ENCODE results near the gene CREB5. TPM values are rescaled to one million over a fixed set of nuclear protein-coding genes. Genes with fewer than 3 reads are reported as not detected.

Gene CREB5
- total and polyA plus RNA-seq, 2 of the 8 experiments (the other 6 are each of a cell fraction or from before 2014, with no cell fraction given): 2.4 to 2.7 TPM

- Histone ChIP-seq H3K14ac (ENCODE audit: insufficient read length) (no peak overlapping the region), H2BK120ac (replicated peaks; ENCODE audit: low read depth, low read length) (no peak overlapping the region), H4K20me1 (replicated peaks in 1 of 2; ENCODE audit: control insufficient read depth in 1 of 2, insufficient read depth in 2 of 2, low read length in 2 of 2) (no peaks in the 10 kb centered on the region), H3K27me3 (replicated peaks in 1 of 4; ENCODE audit: control insufficient read depth in 3 of 4, extremely low read depth in 1 of 4, insufficient read depth in 3 of 4, low read length in 3 of 4) (no peaks in the 10 kb centered on the region), H3K4me3 (ENCODE audit: extremely low read depth in 1 of 4, insufficient read depth in 2 of 4, low read depth in 3 of 4, low read length in 4 of 4) (no peak overlapping the region), H3K9ac (replicated peaks in 1 of 4; ENCODE audit: extremely low read depth in 1 of 4, low read depth in 3 of 4, low read length in 3 of 4) (no peak overlapping the region), H4K91ac (replicated peaks; ENCODE audit: insufficient read length, low read length) (no peak overlapping the region), H3K4me2 (ENCODE audit: insufficient read depth in 1 of 2, low read depth in 2 of 2, low read length in 2 of 2) (no peak overlapping the region), H3K4ac (replicated peaks; ENCODE audit: insufficient read length, low read depth, low read length) (no peak overlapping the region), H3K79me2 (ENCODE audit: control insufficient read depth in 1 of 2, insufficient read depth in 2 of 2, low read length in 2 of 2) (no peaks in the 10 kb centered on the region), H2BK12ac (ENCODE audit: low read depth, low read length) (no peak overlapping the region), H3K4me1 (replicated peaks in 1 of 4; ENCODE audit: control insufficient read depth in 3 of 4, insufficient read depth in 4 of 4, low read length in 3 of 4) (no peaks in the 10 kb centered on the region), H2BK5ac (ENCODE audit: low read depth, low read length) (no peak overlapping the region), H3K79me1 (ENCODE audit: low read depth, low read length) (no peaks in the 10 kb centered on the region), H3K36me3 (ENCODE audit: control insufficient read depth in 2 of 4, insufficient read depth in 4 of 4, low read length in 3 of 4) (no peaks in the 10 kb centered on the region), H2BK20ac (ENCODE audit: low read length) (no peak overlapping the region), H2AFZ (ENCODE audit: low read length) (no peak overlapping the region), H3K23ac (ENCODE audit: insufficient read length) (no peak overlapping the region), H3K27ac (ENCODE audit: low read depth, low read length) (no peak overlapping the region), H3K23me2 (ENCODE audit: low read depth, low read length) (no peaks in the 10 kb centered on the region), H3K9me3 (ENCODE audit: insufficient read depth in 2 of 2, low read depth in 1 of 2, low read length in 1 of 2) (no peaks in the 10 kb centered on the region), H3K56ac (replicated peaks; ENCODE audit: insufficient read length, low read depth, low read length) (no peak overlapping the region), H2BK15ac (ENCODE audit: low read length) (no peak overlapping the region), H3K18ac (ENCODE audit: extremely low read depth, low read length) (no peak overlapping the region), H2AK5ac (ENCODE audit: low read depth, low read length) (no peak overlapping the region), H4K5ac (ENCODE audit: insufficient read length, low read depth, low read length) (no peak overlapping the region), H4K8ac (ENCODE audit: extremely low read depth, insufficient read depth, low read length) (no peak overlapping the region)
- ChIA-PET POLR2A (ENCODE audit: partially characterized antibody) (no interaction called here), CTCF (ENCODE audit: partially characterized antibody) (interaction anchor here (0.6 to 1.1 kb wide), 3 partner anchors 14 to 1203 kb away, joined by 3 to 4 read pairs (median 3); no protein-coding TSS in a partner anchor)
- no peak for FAIRE-seq
- WGBS, 2 experiments (ENCODE audit: extremely low coverage in 1 of 2, insufficient coverage in 1 of 2, insufficient read length in 1 of 2, insufficient replicate concordance in 2 of 2, low coverage in 1 of 2, low lambda C conversion rate in 2 of 2, missing lambda C conversion rate in 1 of 2): 87% methylated on average over 3 of the region's 3 CpGs; no CpG with 5 or more reads in 1 of the 2 experiments
- DNase-seq (ENCODE audit: low read depth in 1 of 2, low spot score in 2 of 2): no peak
- no peak for TF ChIP-seq SUZ12 (IDR thresholded peaks at IDR 0.05; ENCODE audit: low read length)
- no peak for TF ChIP-seq PHF8 (conservative IDR thresholded peaks at IDR 0.05; ENCODE audit: low read depth, low read length)
- no peak for TF ChIP-seq BACH1 (IDR thresholded peaks at IDR 0.05; ENCODE audit: low read length)
- no peak for TF ChIP-seq HDAC6 (IDR thresholded peaks at IDR 0.05; ENCODE audit: low read depth, low read length)
- TF ChIP-seq TCF12 (IDR thresholded peaks at IDR 0.05; ENCODE audit: low read depth, low read length): no peak
- TF ChIP-seq CHD2 (IDR thresholded peaks at IDR 0.05; ENCODE audit: low read length): no peak
- no peak for TF ChIP-seq SRF (IDR thresholded peaks at IDR 0.05; ENCODE audit: low read depth, low read length)
- TF ChIP-seq RXRA (IDR thresholded peaks at IDR 0.05; ENCODE audit: insufficient read depth, low read depth, low read length): no peak
- no peak for TF ChIP-seq TAF7 (optimal IDR thresholded peaks at IDR 0.05; ENCODE audit: borderline replicate concordance, low read depth, low read length)
- no peak for TF ChIP-seq ASH2L (IDR thresholded peaks at IDR 0.05; ENCODE audit: low read length)
- no peak for TF ChIP-seq KDM5A (IDR thresholded peaks at IDR 0.05; ENCODE audit: low read length)
- no peak for TF ChIP-seq CTCF (IDR thresholded peaks at IDR 0.05; ENCODE audit: control extremely low read depth in 1 of 3, insufficient read depth in 1 of 3, low read depth in 1 of 3, low read length in 3 of 3)
Measured at GRCh38 chr7:28595801-28596200, 183.5 kb downstream of the CREB5 start.
